NCI-H1436 treated with DMSO at 0.1 percent for 48 hours (cell line): Measurements from ENCODE around the gene GPC5.

Experiments
- DNase-seq: peaks from one replicate; lab custom pipeline; 2025; lab: John Stamatoyannopoulos, UW

The GPC5 gene

DNA sequence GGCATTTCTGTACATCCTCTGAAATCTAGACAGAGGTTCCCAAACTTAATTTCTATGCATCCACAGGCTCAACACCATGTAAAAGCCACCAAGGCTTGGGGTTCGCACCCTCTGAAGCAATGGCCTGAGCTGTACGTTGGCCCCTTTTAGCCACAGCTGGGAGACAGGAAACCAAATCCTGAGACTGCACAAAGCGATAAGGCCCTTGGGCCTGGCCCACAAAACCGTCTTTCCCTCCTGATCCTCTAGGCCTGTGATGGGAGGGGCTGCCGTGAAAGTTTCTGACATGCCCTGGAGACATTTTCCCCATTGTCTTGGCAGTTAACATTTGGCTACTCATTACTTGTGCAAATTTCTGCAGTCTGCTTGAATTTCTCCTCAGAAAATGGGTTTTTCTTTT, 766.4 kb downstream of the GPC5 start:
- no peak for DNase-seq

DNA sequence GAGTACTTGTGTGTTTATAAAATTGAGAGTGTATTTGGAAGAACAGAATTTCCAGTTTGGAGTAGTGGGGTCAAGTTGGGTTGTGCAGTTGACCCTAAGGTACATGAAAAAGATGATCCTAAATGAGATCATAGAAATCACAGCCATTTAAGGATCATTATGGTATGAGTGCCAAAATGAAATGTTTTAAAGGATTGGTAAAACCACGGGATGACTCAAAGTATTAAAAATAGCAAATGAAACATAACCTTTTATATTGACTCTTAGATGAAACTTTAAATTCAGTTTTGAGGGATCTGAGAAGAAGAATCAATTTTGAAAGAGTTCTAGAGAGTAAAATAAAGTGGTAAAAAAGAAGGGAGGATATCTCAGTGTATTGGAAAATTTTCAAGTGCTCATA, 773.8 kb downstream of the GPC5 start:
- no peak for DNase-seq

DNA sequence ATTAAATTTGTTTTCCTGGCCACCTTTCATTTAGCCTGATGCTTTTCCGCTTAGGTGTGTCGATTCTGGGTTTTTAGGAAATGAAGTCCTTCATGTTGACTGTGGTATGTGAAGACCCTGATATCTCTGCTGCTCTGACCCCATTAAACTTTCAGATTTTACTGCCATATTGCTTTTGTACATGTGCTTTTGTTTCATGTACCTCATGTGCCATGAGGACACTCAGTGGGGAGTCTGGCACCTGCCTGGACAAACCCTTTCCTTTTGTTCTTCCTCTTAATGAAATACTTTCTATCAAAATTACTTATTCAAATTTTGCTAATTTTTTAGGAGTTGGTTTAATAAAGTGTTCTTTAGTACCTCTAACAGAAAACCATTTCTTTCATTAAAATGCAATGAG, 774.8 kb downstream of the GPC5 start:
- DNase-seq: no peak

DNA sequence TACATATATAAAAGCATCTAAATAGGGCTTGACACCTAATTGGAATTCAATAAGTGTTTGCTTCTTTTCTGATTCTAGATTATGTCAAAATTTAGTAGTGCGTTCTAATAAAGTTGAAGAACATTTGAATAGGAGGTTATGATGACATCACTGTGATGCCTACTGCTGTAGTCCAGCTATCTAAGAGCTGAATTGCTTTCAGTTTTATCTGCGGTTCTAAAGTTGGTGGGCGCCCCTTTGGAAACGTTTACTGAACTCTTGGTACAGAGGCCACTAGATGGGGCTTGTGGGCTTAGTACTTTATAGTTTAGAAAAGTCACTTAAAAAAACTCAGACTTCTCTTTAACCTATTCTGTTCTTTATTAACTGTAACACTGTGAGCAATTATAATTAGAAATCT, 776.9 kb downstream of the GPC5 start:
- no peak for DNase-seq

DNA sequence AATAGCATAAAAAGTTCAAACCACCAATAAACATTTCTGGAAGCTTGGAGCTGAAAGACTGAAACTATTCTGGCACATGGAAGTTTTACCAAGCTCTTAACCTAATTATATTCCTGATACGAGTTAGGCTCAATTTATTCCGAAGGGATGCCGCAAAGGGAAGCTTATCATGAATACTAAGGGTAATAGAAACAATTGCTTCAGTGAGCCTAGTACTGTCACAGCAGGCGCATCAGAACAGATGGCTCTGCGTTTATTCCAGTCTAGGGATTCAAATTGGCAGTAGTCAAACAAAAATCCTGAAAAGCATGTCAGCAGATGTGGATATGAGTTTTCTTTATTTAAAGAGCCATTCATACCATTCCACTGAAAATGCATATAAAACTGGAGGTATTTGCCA, 779.5 kb downstream of the GPC5 start:
- no peak for DNase-seq

DNA sequence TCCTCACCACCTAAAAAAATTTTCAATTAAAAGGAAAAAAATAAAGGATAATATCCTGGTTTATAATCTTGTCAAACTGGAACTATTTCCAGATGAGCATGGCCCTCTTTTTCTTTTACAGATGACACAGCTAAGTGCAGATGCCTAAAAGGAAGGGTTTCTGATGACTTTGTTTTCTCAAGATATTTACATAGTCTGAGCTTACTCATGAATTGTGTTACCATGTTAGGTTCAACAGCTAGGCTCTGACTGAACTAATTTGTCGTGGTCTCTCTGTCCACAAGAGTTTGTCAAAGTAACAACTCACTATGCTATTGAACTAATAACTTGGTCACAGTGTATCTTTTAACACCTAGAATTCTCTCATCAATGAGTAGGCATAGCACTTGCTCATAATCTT, 780.8 kb downstream of the GPC5 start:
- DNase-seq: no peak

DNA sequence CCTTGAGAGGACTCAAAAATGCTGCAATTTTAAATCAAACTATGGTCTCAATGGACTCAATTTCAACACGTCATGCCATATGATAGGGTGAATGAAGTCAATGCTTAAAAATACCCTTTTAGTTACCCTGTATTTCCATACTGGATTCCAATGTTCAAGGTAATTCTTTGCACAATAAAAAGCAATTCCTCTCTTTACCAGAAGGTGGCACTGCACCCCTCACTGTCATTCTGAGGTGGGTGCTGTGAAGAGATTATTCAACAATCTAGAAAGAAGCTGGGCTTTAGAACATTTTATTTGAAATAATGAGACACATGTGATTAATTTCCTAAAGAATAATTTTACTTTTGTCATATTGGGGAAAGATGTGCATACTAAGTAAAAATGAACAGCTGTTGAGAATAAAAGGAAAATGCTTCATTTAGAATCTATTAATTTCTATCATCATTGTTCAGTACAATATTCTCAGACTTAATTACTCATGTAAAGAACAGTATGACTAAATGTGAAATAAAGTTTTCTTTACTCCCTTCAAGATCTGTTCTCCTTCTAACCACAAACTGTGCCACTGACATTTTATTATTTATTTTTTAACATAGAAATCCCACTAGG, 789.1 kb downstream of the GPC5 start:
- no peak for DNase-seq

DNA sequence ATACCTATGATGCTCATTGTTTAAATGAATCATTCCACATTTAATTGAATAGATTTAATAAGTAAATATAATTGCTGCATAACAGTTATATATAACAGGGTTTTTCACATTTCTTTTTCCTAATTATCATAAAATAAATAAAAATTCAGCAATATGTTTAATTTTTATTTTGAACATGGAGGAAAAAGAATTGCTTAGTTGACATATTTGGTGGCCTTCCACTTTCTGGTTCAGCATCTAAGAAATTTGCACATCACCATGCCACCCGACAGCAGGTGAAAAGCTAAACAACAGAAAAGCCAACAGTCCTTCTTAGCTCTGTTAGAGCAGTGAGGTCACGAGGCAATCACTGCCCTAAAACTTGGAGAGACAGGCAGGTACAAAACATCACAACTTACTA, 790.2 kb downstream of the GPC5 start:
- DNase-seq: no peak

DNA sequence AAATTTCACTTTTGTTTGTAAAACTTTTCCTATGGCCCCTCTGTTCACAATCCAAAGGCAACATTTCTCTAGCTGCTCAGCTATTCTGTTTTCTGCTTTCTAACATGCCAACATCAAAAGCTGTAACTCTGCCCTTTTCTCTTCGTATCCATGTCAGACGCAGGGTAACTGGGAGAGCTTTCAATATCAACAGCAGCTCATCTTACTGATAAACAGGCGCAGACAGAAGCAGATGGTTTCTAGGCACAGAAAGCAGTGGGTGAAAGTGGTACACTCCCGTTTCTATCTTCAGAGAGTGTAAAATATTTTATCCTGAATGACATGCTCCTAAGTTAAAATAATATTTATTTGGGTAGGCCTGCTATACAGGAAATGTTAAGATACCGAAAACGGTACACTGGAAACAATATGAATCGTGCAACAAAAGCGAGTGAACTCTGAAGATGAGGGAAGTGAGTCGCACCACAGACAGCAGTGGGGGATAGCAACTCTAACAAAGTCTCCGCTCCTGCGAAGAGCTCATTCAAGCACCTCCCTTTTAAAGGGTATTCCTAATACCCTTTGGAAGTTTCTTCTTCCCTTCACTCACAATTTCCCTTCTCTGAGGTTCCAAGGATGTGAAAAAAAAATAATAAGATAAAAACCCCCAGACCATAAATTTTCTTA, 798.3 kb downstream of the GPC5 start:
- no peak for DNase-seq

DNA sequence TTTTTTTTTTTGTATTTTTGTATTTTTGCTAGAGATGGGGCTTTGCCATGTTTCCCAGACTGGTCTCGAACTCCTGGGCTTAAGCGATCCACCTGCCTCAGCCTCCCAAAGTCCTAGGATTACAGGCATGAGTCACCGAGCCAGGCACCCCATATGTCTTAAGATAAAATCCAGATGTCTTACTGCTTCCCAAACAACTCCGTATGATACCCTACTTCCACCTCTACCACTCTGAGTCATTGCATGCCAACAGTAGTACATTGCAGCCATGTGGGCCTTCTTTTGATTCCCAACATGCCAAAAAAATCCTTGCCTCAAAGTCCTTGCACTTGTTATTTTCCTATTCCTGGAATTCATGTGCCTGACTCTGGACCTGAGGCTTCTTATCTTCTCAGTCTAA, 799.2 kb downstream of the GPC5 start:
- DNase-seq: no peak

DNA sequence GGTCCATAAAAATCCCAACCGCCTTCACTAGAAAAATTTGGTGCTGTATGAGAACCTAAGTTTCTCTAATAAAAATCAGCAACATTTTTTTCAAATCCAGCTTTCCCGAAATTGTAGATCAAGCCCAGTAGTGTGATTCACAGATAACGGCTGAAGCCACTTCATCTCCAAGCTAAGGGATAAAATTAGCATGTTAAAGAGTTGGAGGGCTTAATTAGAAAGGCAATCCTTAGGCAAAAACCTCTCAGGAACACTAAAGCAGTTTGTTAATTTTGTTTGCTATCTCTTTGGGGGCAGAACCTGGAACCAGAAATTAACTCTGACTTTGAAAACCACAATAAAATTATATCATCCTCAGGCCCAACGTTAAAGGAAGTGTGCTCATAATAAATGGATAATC, 820.2 kb downstream of the GPC5 start:
- no peak for DNase-seq

DNA sequence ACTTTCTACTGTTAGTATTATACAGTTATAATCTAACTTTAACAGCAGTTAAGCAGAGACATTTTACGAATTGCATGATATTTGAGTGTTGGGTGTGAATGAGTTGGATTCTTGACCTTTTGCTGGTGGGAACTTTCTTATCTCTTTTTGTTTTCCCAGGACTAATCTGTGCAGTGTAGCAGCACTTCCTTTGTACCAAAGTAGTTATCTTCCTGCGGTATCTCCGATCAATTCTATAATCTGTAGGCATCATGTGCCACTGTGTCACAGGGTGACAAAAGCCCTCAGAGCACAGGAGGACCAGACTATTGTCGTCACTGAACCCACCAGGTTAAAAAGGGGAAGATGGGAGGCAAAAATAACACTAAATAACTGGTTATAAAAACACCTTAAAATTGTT, 823.5 kb downstream of the GPC5 start:
- DNase-seq: no peak

DNA sequence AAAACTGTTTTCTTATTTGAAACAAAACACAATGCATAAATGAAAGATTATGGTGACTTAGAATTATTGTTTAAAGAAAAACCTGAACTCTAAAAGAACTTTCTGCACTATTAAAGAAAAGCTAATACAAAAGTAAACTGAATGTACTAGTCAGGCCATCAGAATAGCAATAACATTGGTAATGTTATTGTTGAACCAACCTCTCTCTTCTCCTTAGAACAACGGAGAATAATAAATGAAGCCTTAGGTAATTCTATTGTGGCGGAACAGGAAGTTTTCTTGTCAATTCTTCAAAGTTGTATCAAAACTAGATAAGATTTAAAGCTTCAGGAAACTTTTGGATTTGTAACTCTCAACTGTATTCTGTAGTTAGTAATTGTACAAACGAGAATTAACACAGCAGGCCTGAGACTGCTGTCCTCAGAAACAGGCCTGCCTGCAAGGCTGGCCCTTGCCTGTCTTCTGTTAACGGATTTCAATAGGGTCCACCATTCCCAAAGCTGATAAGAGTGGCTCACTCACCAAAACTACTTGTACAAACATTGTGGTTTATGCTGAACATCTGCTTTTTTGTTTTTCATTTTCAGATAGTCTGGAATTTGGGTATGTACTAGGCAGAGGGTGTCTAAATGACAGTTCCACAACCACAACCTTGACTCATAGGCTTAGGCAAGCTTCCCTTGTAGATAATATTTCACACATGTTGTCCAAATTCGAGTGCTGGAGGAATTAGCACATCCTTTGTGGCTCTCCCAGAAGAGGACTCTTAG, 825.8 kb downstream of the GPC5 start:
- no peak for DNase-seq

DNA sequence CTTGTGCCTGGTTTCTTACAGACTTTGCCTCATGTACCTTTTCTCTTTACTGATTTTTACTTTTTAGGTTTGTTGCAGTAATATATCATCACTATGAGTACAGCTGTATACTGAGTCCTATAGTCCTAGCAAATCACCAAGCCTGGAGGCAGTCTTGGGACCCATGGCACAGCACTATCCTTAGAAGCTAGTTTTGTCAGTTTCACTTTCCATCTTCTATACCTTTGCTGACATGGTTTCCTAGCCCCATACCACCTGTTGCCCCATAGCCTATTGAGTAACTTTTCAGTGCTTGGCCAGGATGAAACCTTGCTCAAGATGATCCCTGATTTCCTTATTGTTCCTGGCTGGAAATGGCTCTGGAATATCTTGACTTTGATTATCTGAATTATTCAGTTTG, 826.4 kb downstream of the GPC5 start:
- no peak for DNase-seq

DNA sequence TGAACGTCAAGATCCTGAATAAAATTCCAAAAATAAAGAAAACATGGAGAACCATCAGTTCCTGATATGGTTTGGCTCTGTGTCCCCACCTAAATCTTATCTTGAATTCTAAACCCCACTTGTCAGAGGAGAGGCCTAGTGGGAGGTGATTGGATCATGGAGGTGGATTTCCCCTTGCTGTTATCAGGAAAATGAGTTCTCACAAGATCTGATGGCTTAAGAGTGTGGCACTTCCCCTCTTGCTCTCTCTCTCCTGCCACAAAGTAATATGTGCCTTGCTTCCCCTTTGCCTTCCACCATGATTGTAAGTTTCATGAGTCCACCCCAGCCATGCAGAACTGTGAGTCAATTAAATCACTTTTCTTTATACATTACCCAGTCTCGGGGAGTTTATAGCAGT, 827.4 kb downstream of the GPC5 start:
- no peak for DNase-seq

DNA sequence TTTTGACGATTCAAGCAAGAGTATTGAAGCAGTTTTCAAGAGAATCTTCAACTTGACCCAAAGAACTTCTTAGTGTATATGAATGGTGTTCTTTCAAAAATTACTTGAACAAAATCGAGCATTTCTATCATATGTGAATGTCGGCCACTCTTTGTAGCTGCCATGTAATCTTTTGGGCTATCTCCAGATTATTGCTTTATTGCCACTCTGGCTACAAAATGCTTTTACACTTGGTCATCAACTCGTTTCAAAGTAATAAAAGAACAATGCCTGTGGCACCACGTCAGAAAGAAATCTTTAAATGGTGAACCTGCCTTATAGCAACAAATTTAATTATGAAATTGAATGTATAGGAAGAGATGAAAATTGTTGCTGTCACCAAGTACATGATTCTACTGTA, 834.5 kb downstream of the GPC5 start:
- no peak for DNase-seq

DNA sequence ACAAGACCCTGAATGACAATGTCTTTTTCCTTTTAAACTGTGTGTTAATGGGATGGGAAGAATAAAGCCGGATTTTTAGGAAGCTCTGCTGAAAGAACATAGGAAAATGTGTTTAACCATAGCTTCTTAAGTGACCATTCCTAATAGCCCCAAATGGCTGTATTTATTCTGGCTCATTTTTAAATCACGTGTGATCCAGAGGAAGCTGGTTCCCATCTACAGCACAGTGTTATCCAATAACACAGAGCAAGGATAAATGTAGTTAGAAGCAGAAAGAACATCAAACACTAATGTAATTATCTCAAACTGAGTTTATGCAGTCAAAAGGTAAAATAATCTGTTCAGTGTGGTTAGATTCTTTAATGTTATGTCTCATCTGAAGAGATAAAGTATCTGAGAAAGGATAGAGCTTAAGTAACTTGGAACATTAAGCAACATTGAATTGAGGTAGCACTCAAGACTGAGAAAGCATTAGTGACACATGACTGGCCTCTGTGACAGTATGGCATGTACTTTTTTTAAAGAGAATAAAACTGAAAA, 853.3 kb downstream of the GPC5 start:
- no peak for DNase-seq

DNA sequence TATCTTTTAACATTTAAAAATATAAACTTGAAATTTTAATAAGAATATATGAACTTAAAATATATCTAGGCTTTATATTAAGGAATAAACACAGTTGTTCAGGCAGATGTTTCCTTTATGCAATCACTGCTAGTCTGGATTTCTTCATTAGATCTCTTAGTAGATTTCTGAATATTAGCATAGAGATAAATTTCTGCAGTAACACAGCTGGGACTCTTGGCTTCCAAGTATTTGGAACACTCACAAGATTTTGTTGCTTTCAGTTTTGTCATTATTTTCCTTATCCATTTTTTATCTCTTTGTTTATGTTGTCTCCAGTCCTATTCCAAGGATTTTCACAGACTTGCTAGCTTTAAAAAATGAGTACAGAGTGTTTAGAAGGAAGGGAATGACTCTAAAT, 857.1 kb downstream of the GPC5 start:
- no peak for DNase-seq

DNA sequence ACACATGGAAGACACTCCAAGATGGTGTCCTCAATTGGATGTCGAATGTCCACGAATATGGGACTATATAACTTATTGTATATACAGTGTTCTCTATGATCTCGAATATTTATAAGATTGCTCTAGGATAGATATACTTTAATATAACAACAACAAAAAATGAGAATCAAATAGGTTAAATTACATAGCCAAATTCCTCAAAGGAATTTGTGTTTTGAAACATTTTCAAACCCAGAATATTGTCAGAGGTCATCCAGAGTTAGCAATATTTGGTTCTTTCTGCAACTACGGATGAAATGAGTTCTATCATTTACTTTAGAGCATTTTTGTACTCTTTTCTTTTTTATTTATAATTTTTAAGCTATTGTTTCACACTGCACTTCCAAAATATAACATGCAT, 857.8 kb downstream of the GPC5 start:
- no peak for DNase-seq

DNA sequence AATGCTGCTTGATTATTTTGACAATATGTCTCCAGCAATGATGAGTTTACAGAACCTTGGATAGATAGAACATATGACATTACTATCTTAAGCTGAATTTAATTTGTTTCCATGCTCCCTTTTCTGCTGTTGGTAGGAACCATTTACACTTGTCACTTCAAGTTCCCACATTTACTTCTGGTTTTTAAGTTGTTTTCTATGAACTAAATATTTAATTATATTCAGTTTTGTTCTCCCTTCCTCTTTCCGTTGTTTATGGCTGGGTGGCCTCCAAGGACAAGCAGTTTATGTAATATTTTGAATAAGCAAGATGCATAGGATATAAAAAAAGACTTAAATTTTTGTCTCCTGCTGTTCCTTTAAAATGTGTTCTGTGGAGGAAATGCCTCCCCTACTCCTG, 860.6 kb downstream of the GPC5 start:
- no peak for DNase-seq

DNA sequence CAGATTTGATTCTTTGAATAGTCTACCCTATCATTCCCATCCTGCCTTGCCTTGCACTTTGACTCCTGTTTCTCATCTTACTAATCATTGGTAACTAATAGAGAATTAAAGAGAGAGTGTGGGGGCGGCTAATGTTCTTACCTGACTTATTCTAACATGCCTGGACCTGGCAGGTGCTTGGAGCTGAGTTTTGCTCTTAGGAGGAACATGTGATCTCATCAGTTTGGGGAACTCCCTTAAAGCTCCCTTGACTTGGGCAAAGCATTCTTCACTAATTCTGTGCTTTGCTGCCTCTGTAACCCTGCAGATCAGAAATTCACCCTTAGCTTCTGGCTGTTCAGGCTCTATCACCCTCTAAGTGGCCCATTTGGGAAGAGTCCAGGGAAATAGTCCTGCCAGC, 861.1 kb downstream of the GPC5 start:
- no peak for DNase-seq

DNA sequence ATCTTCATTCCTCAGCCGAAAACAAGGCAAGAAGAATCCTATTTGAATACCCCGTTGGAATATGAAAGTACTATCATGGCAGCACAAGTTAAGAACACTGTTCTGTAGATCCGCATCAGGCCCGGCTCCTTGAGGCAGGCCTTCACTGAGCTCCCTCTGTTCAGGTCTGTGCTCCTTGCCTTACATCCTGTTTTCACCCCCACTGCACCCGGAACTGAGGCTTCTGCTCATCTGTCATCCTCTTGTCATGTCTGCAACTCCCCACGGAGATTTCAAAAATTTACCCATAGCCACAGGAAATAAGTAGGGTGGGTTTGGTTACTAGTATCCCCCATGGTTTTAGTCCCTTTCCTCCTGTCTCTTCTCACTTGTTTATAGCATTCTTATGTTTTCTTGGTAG, 861.9 kb downstream of the GPC5 start:
- DNase-seq: no peak

DNA sequence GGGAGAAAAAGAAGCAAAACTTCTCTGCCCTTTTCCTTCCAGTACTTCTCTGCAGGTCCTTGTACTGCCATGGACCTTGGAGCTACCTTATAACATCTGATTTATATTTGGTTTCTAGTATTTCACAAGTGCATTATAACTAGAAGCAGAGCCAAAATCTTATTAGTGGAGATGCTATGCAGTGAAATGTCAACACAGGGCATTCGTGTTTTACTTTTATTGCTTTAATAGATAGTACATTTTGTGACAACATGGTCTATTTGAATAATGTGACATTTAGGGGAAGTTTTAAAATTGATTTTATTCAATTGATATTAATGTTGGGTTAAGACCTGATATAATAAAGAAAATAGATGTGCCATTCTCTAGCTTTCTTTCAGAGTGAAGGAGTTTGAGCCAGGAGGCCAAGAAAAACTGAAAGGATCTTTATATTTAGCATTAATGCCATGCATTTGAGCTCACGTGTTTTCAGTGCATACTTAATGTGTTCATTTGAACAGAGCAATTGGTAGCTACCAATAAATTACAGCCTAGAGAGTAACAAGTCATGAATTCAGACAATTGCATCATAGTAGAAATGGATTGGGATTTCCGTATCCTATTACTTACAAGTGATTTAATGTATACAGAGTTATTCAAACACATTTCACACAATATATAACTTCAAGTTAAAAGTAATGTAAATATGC, 863.8 kb downstream of the GPC5 start:
- no peak for DNase-seq
